Osteocyte (in vitro differentiated cells): Measurements from ENCODE around the gene PARL. TPM values are rescaled to one million over a fixed set of nuclear protein-coding genes. Genes with fewer than 3 reads are reported as not detected.
A peak's percentile ranks its signal among the peaks of the same experiment; 100 is the strongest.

ENCODE experiments used
- DNase-seq: peaks from one replicate; pipeline ENCODE4 v3.0.0; 2021; ENCODE audit warnings: mixed read lengths; ENCODE audit not compliant: unreplicated experiment; ENCODE audit errors: extremely low spot score
- H3K27ac Mint-ChIP-seq: one replicate; pipeline ENCODE4 v1.8.0; 2021; ENCODE audit warnings: mild to moderate bottlenecking, mixed read lengths; ENCODE audit not compliant: unreplicated experiment
- H3K27me3 Mint-ChIP-seq: one replicate; pipeline ENCODE4 v1.8.0; 2021; ENCODE audit warnings: mixed read lengths; ENCODE audit not compliant: unreplicated experiment
- H3K36me3 Mint-ChIP-seq: one replicate; pipeline ENCODE4 v1.8.0; 2021; ENCODE audit warnings: mixed read lengths; ENCODE audit not compliant: unreplicated experiment
- H3K4me1 Mint-ChIP-seq: one replicate; pipeline ENCODE4 v1.8.0; 2021; ENCODE audit warnings: mixed read lengths; ENCODE audit not compliant: unreplicated experiment
- H3K4me3 Mint-ChIP-seq: one replicate; pipeline ENCODE4 v1.8.0; 2021; ENCODE audit warnings: mild to moderate bottlenecking, moderate library complexity, mixed read lengths; ENCODE audit not compliant: unreplicated experiment
- H3K9me3 Mint-ChIP-seq: one replicate; pipeline ENCODE4 v1.8.0; 2021; ENCODE audit warnings: mixed read lengths; ENCODE audit not compliant: unreplicated experiment
- CTCF ChIP-seq: fragments of 200-600 bp; sonication (generic); IDR thresholded peaks from 2 replicates; pipeline ENCODE4 v1.5.0; 2021; ENCODE audit warnings: antibody characterized with exemption, mild to moderate bottlenecking, moderate library complexity
- total RNA-seq: library from RNA; stranded (reverse); gene quantifications from 2 replicates; pipeline ENCODE4 v1.2.1, GENCODE V29; 2021

Gene PARL
- total RNA-seq, 1 donor from 2014 or later, result 45.5 TPM

GRCh38 chr3:183885766-183886165 is 1.1 kb upstream of the PARL start:
- no peak for DNase-seq
- peak overlapping the region; percentile 12 for H3K27ac Mint-ChIP-seq
- peaks cover 30% of the 10 kb centered on the region for H3K4me1 Mint-ChIP-seq
- H3K4me3 Mint-ChIP-seq, result peak overlapping the region; percentile 54
- no peaks in the 10 kb centered on the region for H3K36me3 Mint-ChIP-seq
- TF ChIP-seq CTCF, result no peak
- no peaks in the 10 kb centered on the region for H3K9me3 Mint-ChIP-seq
- peaks cover 12% of the 10 kb centered on the region for H3K27me3 Mint-ChIP-seq

GRCh38 chr3:183884097-183884426 is 618 bp downstream of the PARL start:
- DNase-seq, result no peak

GRCh38 chr3:183883291-183884096 is 1.2 kb downstream of the PARL start:
- H3K27me3 Mint-ChIP-seq, result peaks cover 4% of the 10 kb centered on the region
- H3K4me1 Mint-ChIP-seq, result peaks cover 30% of the 10 kb centered on the region
- DNase-seq, result peak; percentile 30
- H3K36me3 Mint-ChIP-seq, result no peaks in the 10 kb centered on the region
- peak overlapping the region; percentile 94 for H3K27ac Mint-ChIP-seq
- no peaks in the 10 kb centered on the region for H3K9me3 Mint-ChIP-seq
- peak overlapping the region; percentile 96 for H3K4me3 Mint-ChIP-seq
- no peak for TF ChIP-seq CTCF

More at GRCh38 chr3:183884097-183884426, 618 bp downstream of the PARL start:
- no peak for TF ChIP-seq CTCF
- peaks cover 30% of the 10 kb centered on the region for H3K4me1 Mint-ChIP-seq
- H3K4me3 Mint-ChIP-seq, result peak overlapping the region; percentile 96
- peak overlapping the region; percentile 94 for H3K27ac Mint-ChIP-seq
- H3K27me3 Mint-ChIP-seq, result peaks cover 8% of the 10 kb centered on the region
- no peaks in the 10 kb centered on the region for H3K9me3 Mint-ChIP-seq
- H3K36me3 Mint-ChIP-seq, result no peaks in the 10 kb centered on the region

- no peak for TF ChIP-seq CTCF
- Mint-ChIP-seq H3K9me3 (no peaks in the 10 kb centered on the region), H3K4me1 (peaks cover 25% of the 10 kb centered on the region), H3K27ac (no peak overlapping the region), H3K27me3 (no peaks in the 10 kb centered on the region), H3K36me3 (peaks cover 4% of the 10 kb centered on the region), H3K4me3 (no peak overlapping the region)
- DNase-seq, result peak; percentile 38
Measured at GRCh38 chr3:183880121-183880520, 4.6 kb downstream of the PARL start.

GRCh38 chr3:183879243-183879642 is 5.4 kb downstream of the PARL start:
- Mint-ChIP-seq H3K36me3 (peaks cover 4% of the 10 kb centered on the region), H3K27ac (no peak overlapping the region), H3K4me3 (no peak overlapping the region), H3K9me3 (no peaks in the 10 kb centered on the region), H3K4me1 (peaks cover 21% of the 10 kb centered on the region), H3K27me3 (no peaks in the 10 kb centered on the region)
- TF ChIP-seq CTCF, result no peak
- DNase-seq, result no peak
